ENCODE measurements around the gene BAZ1B.
"Not testable (repeated sequence)": the region's sequence is repeated elsewhere in the genome, so short reads cannot be mapped to it uniquely, and the experiment has no call there.

BAZ1B gene

GRCh38 chr7:73544678-73545077 lies 22.6 kb upstream of the BAZ1B start:
- DNase-seq (ENCODE audit: low spot score) (no peak), FAIRE-seq (no peak)

GRCh38 chr7:73541722-73542121 lies 19.6 kb upstream of the BAZ1B start:
- FAIRE-seq: no peak
- DNase-seq (ENCODE audit: low spot score): no peak

- no peak for FAIRE-seq
Measured at GRCh38 chr7:73539709-73540108, 17.6 kb upstream of the BAZ1B start.

GRCh38 chr7:73538510-73538909 lies 16.4 kb upstream of the BAZ1B start:
- FAIRE-seq; DNase-seq (ENCODE audit: low spot score): not testable (repeated sequence)

More at GRCh38 chr7:73539709-73540108, 17.6 kb upstream of the BAZ1B start:
- DNase-seq (ENCODE audit: low spot score): no peak

GRCh38 chr7:73537051-73537450 lies 15.0 kb upstream of the BAZ1B start:
- no peak for DNase-seq (ENCODE audit: low spot score)
- FAIRE-seq: no peak

GRCh38 chr7:73536479-73536878 lies 14.4 kb upstream of the BAZ1B start:
- no peak for FAIRE-seq

GRCh38 chr7:73535918-73536317 lies 13.8 kb upstream of the BAZ1B start:
- not testable (repeated sequence) for DNase-seq (ENCODE audit: low spot score); FAIRE-seq

More at GRCh38 chr7:73536479-73536878, 14.4 kb upstream of the BAZ1B start:
- no peak for DNase-seq (ENCODE audit: low spot score)

- FAIRE-seq (no peak), DNase-seq (ENCODE audit: low spot score) (no peak)
Measured at GRCh38 chr7:73533742-73534141, 11.6 kb upstream of the BAZ1B start.

GRCh38 chr7:73532224-73532623 lies 10.1 kb upstream of the BAZ1B start:
- FAIRE-seq (no peak), DNase-seq (ENCODE audit: low spot score) (no peak)

GRCh38 chr7:73530800-73531199 lies 8.7 kb upstream of the BAZ1B start:
- no peak for FAIRE-seq
- DNase-seq (ENCODE audit: low spot score): no peak

GRCh38 chr7:73526896-73527821 lies 5.1 kb upstream of the BAZ1B start:
- FAIRE-seq (no peak), DNase-seq (ENCODE audit: low spot score) (no peak)

GRCh38 chr7:73526158-73526494 lies 4.0 kb upstream of the BAZ1B start:
- not testable (repeated sequence) for FAIRE-seq; DNase-seq (ENCODE audit: low spot score)

- FAIRE-seq (no peak), DNase-seq (ENCODE audit: low spot score) (no peak)
Measured at GRCh38 chr7:73521636-73522104, 423 bp downstream of the BAZ1B start.

- DNase-seq (ENCODE audit: low spot score): no peak
- peak; percentile 28 for FAIRE-seq
Measured at GRCh38 chr7:73520673-73521635, 1.1 kb downstream of the BAZ1B start.

GRCh38 chr7:73519867-73520672 lies 2.0 kb downstream of the BAZ1B start:
- DNase-seq (ENCODE audit: low spot score) (no peak), FAIRE-seq (no peak)

GRCh38 chr7:73518470-73518869 lies 3.6 kb downstream of the BAZ1B start:
- DNase-seq (ENCODE audit: low spot score): no peak
- FAIRE-seq: no peak

GRCh38 chr7:73517241-73517995 lies 4.7 kb downstream of the BAZ1B start:
- DNase-seq (ENCODE audit: low spot score) (no peak), FAIRE-seq (no peak)

- DNase-seq (ENCODE audit: low spot score) (no peak), FAIRE-seq (no peak)
Measured at GRCh38 chr7:73515178-73515577, 6.9 kb downstream of the BAZ1B start.

GRCh38 chr7:73512018-73512780 lies 9.9 kb downstream of the BAZ1B start:
- no peak for DNase-seq (ENCODE audit: low spot score)
- no peak for FAIRE-seq

Data from RCC 7860 (cell line).